ENCODE results near the gene CYTH2. TPM values are rescaled to one million over a fixed set of nuclear protein-coding genes. Genes with fewer than 3 reads are reported as not detected.
"Not testable (repeated sequence)": the region's sequence is repeated elsewhere in the genome, so short reads cannot be mapped to it uniquely, and the experiment has no call there.

Gene CYTH2
- total RNA-seq, 1 donor from 2014 or later, result 75.2 TPM

DNA sequence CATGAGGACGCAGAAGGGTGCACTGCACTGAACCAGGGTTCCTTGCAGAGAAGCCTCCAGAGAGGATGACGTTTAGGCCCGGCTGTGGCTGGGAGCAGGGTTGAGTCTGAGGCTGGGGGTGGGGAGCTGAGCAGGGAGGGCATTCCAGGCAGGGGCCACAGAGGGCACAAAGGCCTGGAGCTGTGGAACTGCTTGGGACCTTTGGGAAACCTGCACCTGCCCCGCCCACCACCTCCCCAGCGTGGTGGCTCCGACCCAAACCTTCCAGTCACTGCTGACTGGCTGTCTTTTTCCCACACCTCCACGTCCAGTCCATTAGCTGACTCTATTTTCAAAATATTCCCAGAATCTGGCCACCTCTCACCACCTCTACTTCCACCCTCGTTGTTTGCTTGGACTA lies 47.4 kb downstream of the CYTH2 start:
- no peak overlapping the region for H3K4me3 ChIP-seq
- H3K9me3 ChIP-seq, result no peaks in the 10 kb centered on the region
- intact Hi-C loops (cut with DNase I), result no loop called here
- no peak for TF ChIP-seq CTCF (IDR thresholded peaks at IDR 0.05)
- no peak overlapping the region for H3K27ac ChIP-seq
- H3K27me3 ChIP-seq (ENCODE audit: low read depth), result peaks cover 27% of the 10 kb centered on the region
- no peaks in the 10 kb centered on the region for H3K36me3 ChIP-seq
- ATAC-seq, result no peak
- H3K4me1 ChIP-seq, result peaks cover 13% of the 10 kb centered on the region
- DNase-seq, result no peak

GRCh38 chr19:48518207-48518606 lies 49.0 kb downstream of the CYTH2 start:
- no peaks in the 10 kb centered on the region for H3K36me3 ChIP-seq
- no peak overlapping the region for H3K27ac ChIP-seq
- no peaks in the 10 kb centered on the region for H3K9me3 ChIP-seq
- ATAC-seq (no peak), DNase-seq (no peak)
- peaks cover 10% of the 10 kb centered on the region for H3K27me3 ChIP-seq (ENCODE audit: low read depth)
- H3K4me1 ChIP-seq, result peaks cover 10% of the 10 kb centered on the region
- no peak overlapping the region for H3K4me3 ChIP-seq
- TF ChIP-seq CTCF (IDR thresholded peaks at IDR 0.05), result no peak
- intact Hi-C loops (cut with DNase I), result no loop called here

- H3K36me3 ChIP-seq; H3K27me3 ChIP-seq (ENCODE audit: low read depth); ATAC-seq; DNase-seq; H3K4me3 ChIP-seq; H3K27ac ChIP-seq; intact Hi-C loops (cut with DNase I); H3K4me1 ChIP-seq; H3K9me3 ChIP-seq: not testable (repeated sequence)
Measured at GRCh38 chr19:48519426-48519825, 50.3 kb downstream of the CYTH2 start.

GRCh38 chr19:48520134-48520533 lies 51.0 kb downstream of the CYTH2 start:
- no peak for ATAC-seq
- H3K27ac ChIP-seq, result no peak overlapping the region

GRCh38 chr19:48524221-48524620 lies 55.1 kb downstream of the CYTH2 start:
- TF ChIP-seq CTCF (IDR thresholded peaks at IDR 0.05), result no peak
- Histone ChIP-seq H3K27me3 (ENCODE audit: low read depth) (no peaks in the 10 kb centered on the region), H3K4me1 (no peaks in the 10 kb centered on the region), H3K36me3 (no peaks in the 10 kb centered on the region), H3K27ac (no peak overlapping the region), H3K4me3 (no peak overlapping the region), H3K9me3 (peaks cover 34% of the 10 kb centered on the region)
- intact Hi-C loops (cut with DNase I), result no loop called here
- DNase-seq (no peak), ATAC-seq (no peak)

More at GRCh38 chr19:48520134-48520533, 51.0 kb downstream of the CYTH2 start:
- no peak for DNase-seq
- intact Hi-C loops (cut with DNase I), result no loop called here
- Histone ChIP-seq H3K4me3 (no peak overlapping the region), H3K9me3 (peaks cover 7% of the 10 kb centered on the region), H3K36me3 (no peaks in the 10 kb centered on the region), H3K4me1 (no peaks in the 10 kb centered on the region), H3K27me3 (ENCODE audit: low read depth) (no peaks in the 10 kb centered on the region)
- no peak for TF ChIP-seq CTCF (IDR thresholded peaks at IDR 0.05)

DNA sequence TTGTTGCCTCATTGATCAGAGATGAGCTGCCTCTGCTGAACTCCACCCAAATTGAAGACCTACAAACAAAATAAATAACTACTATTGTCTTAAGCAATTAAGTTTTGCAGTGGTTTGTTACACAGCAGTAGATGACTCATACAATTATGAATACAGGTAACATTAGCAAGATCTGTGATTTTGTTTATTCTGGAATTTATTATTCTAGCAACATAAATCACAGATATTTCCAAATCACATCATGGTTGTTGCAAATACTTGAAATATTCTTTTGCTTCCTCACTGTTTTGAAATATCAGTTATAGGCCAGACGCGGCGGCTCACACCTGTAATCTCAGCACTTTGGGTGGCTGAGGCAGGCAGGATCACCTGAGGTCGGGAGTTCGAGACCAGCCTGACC lies 55.6 kb downstream of the CYTH2 start:
- no peak for DNase-seq
- H3K36me3 ChIP-seq, result no peaks in the 10 kb centered on the region
- H3K4me3 ChIP-seq, result no peak overlapping the region
- H3K4me1 ChIP-seq, result no peaks in the 10 kb centered on the region
- no peak for TF ChIP-seq CTCF (IDR thresholded peaks at IDR 0.05)
- H3K27me3 ChIP-seq (ENCODE audit: low read depth), result no peaks in the 10 kb centered on the region
- no peak overlapping the region for H3K27ac ChIP-seq
- intact Hi-C loops (cut with DNase I), result no loop called here
- peaks cover 35% of the 10 kb centered on the region for H3K9me3 ChIP-seq
- no peak for ATAC-seq
